GM12878 (cell line): ENCODE data around the gene PLPP7. TPM values are rescaled to one million over a fixed set of nuclear protein-coding genes. Genes with fewer than 3 reads are reported as not detected.

ENCODE experiments used
- ATAC-seq: fragments of 200-7000 bp; cut with Tn5 transposase; 3 replicates; pipeline ENCODE4 v1.9.1; 2020; ENCODE audit warnings: mild to moderate bottlenecking, moderate library complexity
- BruUV-seq: library from RNA; stranded (reverse); fragments of 400-500 nt; replicated peaks from 2 replicates; lab custom pipeline; 2021; lab: Mats Ljungman, UMichigan
- CTCF ChIA-PET: fragments of 300-600 bp; sonication (Branson Sonifier 250); formaldehyde crosslinking; extraction: SDS; loops from one replicate; lab custom pipeline; 2021; ENCODE audit warnings: inconsistent platforms; lab: Yijun Ruan, JAX
- POLR2A ChIA-PET: fragments of 350-600 bp; formaldehyde crosslinking; extraction: SDS; loops from one replicate; lab custom pipeline; 2021; ENCODE audit warnings: inconsistent platforms; lab: Charles Lee
- RAD21 ChIA-PET: fragments of 300-600 bp; sonication (Branson Sonifier 250); formaldehyde crosslinking; loops from one replicate; lab custom pipeline; 2023; ENCODE audit warnings: antibody characterized with exemption; ENCODE audit not compliant: unreplicated experiment; lab: Charles Lee
- SMC1A ChIA-PET: fragments of 300-600 bp; sonication (Branson Sonifier 250); formaldehyde crosslinking; loops from one replicate; lab custom pipeline; 2023; ENCODE audit not compliant: unreplicated experiment, uncharacterized antibody; lab: Charles Lee
- DNase-seq: peaks from one replicate; pipeline ENCODE4 v3.0.0-alpha.2; 2011; ENCODE audit warnings: low read depth, low spot score
- FAIRE-seq: peaks from 3 replicates; lab custom pipeline; 2011; peaks lifted over from hg19 to GRCh38; lab: Jason Lieb, UNC
- H2AFZ ChIP-seq: 2 replicates; pipeline ENCODE4 v1.6.0; 2011; ENCODE audit warnings: low read depth, low read length, control low read depth; ENCODE audit not compliant: control insufficient read depth
- H3K27ac ChIP-seq: 2 replicates; pipeline ENCODE4 v1.5.1; 2011; ENCODE audit warnings: control low read depth; ENCODE audit not compliant: control insufficient read depth, insufficient read depth
- H3K27me3 ChIP-seq, 2 experiments: replicated peaks in 1 of 2; 2 replicates each; pipeline versions ENCODE4 v1.6.0 to v1.6.1; 2011; ENCODE audit warnings: low read length in 1 of 2; ENCODE audit not compliant: control insufficient read depth in 2 of 2, insufficient read depth in 2 of 2
- H3K36me3 ChIP-seq, 2 experiments: 2 replicates each; pipeline ENCODE4 v1.5.1; 2011; ENCODE audit warnings: low read length in 1 of 2; ENCODE audit not compliant: control insufficient read depth in 2 of 2, insufficient read depth in 2 of 2
- H3K4me1 ChIP-seq: 2 replicates; pipeline ENCODE4 v1.6.1; 2011; ENCODE audit warnings: mild to moderate bottlenecking, low read length, moderate library complexity, mixed read lengths; ENCODE audit not compliant: control insufficient read depth, insufficient read depth
- H3K4me2 ChIP-seq: 2 replicates; pipeline ENCODE4 v1.6.0; 2011; ENCODE audit warnings: control low read depth; ENCODE audit not compliant: control insufficient read depth, insufficient read depth
- H3K4me3 ChIP-seq: fragments of 200-600 bp; sonication (generic); 2 replicates; pipeline ENCODE4 v1.5.1; 2016
- H3K79me2 ChIP-seq: 2 replicates; pipeline ENCODE4 v1.6.0; 2011; ENCODE audit warnings: low read length; ENCODE audit not compliant: control insufficient read depth, insufficient read depth
- H3K9ac ChIP-seq: 2 replicates; pipeline ENCODE4 v1.8.0; 2011; ENCODE audit warnings: low read length, control low read depth, mixed read lengths; ENCODE audit not compliant: control insufficient read depth, insufficient read depth
- H3K9me3 ChIP-seq: replicated peaks from 3 replicates; pipeline ENCODE4 v1.5.1; 2011; ENCODE audit warnings: mild to moderate bottlenecking, low read length; ENCODE audit not compliant: control insufficient read depth, insufficient read depth
- H4K20me1 ChIP-seq: 2 replicates; pipeline ENCODE4 v1.6.0; 2011; ENCODE audit not compliant: control insufficient read depth, insufficient read depth
- LARP7 ChIP-seq: fragments of 450-650 bp; IDR thresholded peaks from 2 replicates; pipeline ENCODE4 v1.6.1; 2017; ENCODE audit warnings: mild to moderate bottlenecking
- STAT1 ChIP-seq: fragments of 450-650 bp; conservative IDR thresholded peaks from 2 replicates; pipeline ENCODE4 v1.6.1; 2014; ENCODE audit warnings: antibody characterized with exemption, mild to moderate bottlenecking
- WGBS: methylation state at CpG from one replicate; pipeline ENCODE4 v1.1.6; 2016; ENCODE audit warnings: low lambda C conversion rate; ENCODE audit not compliant: insufficient replicate concordance, insufficient coverage; ENCODE audit errors: missing lambda C conversion rate; 5-methylcytosine and 5-hydroxymethylcytosine counted together
- in situ Hi-C: fragments of 300-500 bp; cut with MboI; formaldehyde crosslinking; loops from 9 replicates; pipeline ENCODE4 v1.14.3; 2018; ENCODE audit warnings: mixed read lengths
- intact Hi-C: fragments of 100-400 bp; cut with micrococcal nuclease; formaldehyde crosslinking; loops from one replicate; pipeline ENCODE4 v1.14.2; 2022; ENCODE audit not compliant: unreplicated experiment
- polyA plus RNA-seq, 11 experiments: library from polyadenylated mRNA; depleted of rRNA in 4 of 11; unstranded in 6 of 11; stranded (reverse) in 5 of 11; fragments of >200 nt; fragmentation: Nextera tagmentation in 4 of 11; fragmentation: Illumina TruSeq in 1 of 11; extraction: Ambion mirVana in 4 of 11; extraction: Trizol in 1 of 11; gene quantifications; 1 replicate in 1 of 11; 2 replicates in 10 of 11; pipeline versions ENCODE4 v1.2.1 to v1.2.3, GENCODE V29; 2011 to 2016; ENCODE audit warnings: inconsistent platforms in 2 of 11, missing spikeins in 2 of 11, low read depth in 1 of 11
- total RNA-seq, 4 experiments: library from RNA; depleted of rRNA in 3 of 4; stranded (reverse); fragments of >200 nt in 3 of 4; fragmentation: Illumina TruSeq in 1 of 4; extraction: Trizol in 1 of 4; gene quantifications; 2 replicates each; pipeline versions ENCODE4 v1.2.1 to v1.2.3, GENCODE V29; 2013 to 2021
- TF ChIP-seq, protein P1 (sequence below): IDR thresholded peaks from 2 replicates; pipeline ENCODE4 v1.6.1; 2011; ENCODE audit warnings: borderline replicate concordance, low read depth, mild to moderate bottlenecking, moderate library complexity, mixed read lengths, low read length; ENCODE audit not compliant: insufficient read depth; ENCODE audit errors: extremely low read length
- TF ChIP-seq, protein P2 (sequence below): fragments of 150-350 bp; IDR thresholded peaks from 2 replicates; pipeline ENCODE4 v1.6.1; 2016; ENCODE audit warnings: low read depth, low read length

The PLPP7 gene
- total and polyA plus RNA-seq, 10 of the 15 experiments (the other 5 are each of a cell fraction or from before 2014, with no cell fraction given): 0.05 to 1.0 (median 0.40) TPM; not detected in 3

DNA sequence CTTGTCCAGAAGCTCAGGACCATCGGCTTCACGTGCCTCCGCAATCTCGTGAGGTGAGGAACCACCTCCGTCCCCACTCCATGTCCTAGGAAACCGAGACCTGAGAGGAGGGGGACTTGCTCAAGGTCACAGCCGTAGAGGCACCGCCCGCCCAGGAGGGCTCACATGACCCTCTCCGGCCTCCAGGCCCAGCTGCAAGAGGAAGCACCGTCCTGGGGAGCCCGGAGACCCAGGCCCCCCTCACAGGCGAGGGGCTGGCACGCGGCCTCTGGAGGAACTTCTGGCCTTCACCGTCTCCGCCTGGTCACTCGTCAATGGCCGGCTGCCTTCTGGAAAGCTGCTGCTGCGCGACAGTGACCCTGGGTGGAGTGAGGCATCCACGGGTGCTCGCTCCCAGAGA, 37.4 kb upstream of the PLPP7 start:
- H3K79me2 ChIP-seq: peaks cover 8% of the 10 kb centered on the region
- H3K4me3 ChIP-seq: peak overlapping the region; percentile 73
- in situ Hi-C loops: loop anchor here (25.0 kb wide), 2 partner anchors 1415 to 1885 kb away; partner anchors contain the start of genes C9orf78 and USP20
- H3K27ac ChIP-seq: peak overlapping the region; percentile 78
- H3K27me3 ChIP-seq: no peaks in the 10 kb centered on the region
- H3K9ac ChIP-seq: peak overlapping the region; percentile 84
- H3K9me3 ChIP-seq: no peaks in the 10 kb centered on the region
- H2AFZ ChIP-seq: peak overlapping the region; percentile 74
- no peak for DNase-seq
- CTCF ChIA-PET: interaction anchor here (0.9 to 11.0 kb wide), 9 partner anchors 11 to 85 kb away, joined by 3 to 151 read pairs (median 6); partner anchors contain the start of gene FAM78A
- TF ChIP-seq, protein P1, sequence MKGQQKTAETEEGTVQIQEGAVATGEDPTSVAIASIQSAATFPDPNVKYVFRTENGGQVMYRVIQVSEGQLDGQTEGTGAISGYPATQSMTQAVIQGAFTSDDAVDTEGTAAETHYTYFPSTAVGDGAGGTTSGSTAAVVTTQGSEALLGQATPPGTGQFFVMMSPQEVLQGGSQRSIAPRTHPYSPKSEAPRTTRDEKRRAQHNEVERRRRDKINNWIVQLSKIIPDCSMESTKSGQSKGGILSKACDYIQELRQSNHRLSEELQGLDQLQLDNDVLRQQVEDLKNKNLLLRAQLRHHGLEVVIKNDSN: peak; percentile 28
- TF ChIP-seq, protein P2, sequence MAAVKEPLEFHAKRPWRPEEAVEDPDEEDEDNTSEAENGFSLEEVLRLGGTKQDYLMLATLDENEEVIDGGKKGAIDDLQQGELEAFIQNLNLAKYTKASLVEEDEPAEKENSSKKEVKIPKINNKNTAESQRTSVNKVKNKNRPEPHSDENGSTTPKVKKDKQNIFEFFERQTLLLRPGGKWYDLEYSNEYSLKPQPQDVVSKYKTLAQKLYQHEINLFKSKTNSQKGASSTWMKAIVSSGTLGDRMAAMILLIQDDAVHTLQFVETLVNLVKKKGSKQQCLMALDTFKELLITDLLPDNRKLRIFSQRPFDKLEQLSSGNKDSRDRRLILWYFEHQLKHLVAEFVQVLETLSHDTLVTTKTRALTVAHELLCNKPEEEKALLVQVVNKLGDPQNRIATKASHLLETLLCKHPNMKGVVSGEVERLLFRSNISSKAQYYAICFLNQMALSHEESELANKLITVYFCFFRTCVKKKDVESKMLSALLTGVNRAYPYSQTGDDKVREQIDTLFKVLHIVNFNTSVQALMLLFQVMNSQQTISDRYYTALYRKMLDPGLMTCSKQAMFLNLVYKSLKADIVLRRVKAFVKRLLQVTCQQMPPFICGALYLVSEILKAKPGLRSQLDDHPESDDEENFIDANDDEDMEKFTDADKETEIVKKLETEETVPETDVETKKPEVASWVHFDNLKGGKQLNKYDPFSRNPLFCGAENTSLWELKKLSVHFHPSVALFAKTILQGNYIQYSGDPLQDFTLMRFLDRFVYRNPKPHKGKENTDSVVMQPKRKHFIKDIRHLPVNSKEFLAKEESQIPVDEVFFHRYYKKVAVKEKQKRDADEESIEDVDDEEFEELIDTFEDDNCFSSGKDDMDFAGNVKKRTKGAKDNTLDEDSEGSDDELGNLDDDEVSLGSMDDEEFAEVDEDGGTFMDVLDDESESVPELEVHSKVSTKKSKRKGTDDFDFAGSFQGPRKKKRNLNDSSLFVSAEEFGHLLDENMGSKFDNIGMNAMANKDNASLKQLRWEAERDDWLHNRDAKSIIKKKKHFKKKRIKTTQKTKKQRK: no peak
- 0 out of 2 replicates have a peak, but pooled peaks have one; percentile 48 for TF ChIP-seq LARP7
- TF ChIP-seq STAT1: 0 out of 2 replicates have a peak, but pooled peaks have one; percentile 15
- TF ChIP-seq, all 136 proteins: peak for 3
- H4K20me1 ChIP-seq: no peaks in the 10 kb centered on the region
- H3K36me3 ChIP-seq: no peaks in the 10 kb centered on the region
- BruUV-seq: TSS peak; percentile 39
- ATAC-seq (no peak), FAIRE-seq (no peak)
- SMC1A ChIA-PET: interaction anchor here (0.6 to 7.8 kb wide), 7 partner anchors 14 to 120 kb away, joined by 3 to 154 read pairs (median 5); partner anchors contain the start of gene FAM78A
- RAD21 ChIA-PET: interaction anchor here (0.9 to 9.6 kb wide), 3 partner anchors 11 to 72 kb away, joined by 5 to 181 read pairs (median 9); partner anchors contain the start of gene FAM78A
- 46% methylated on average over 22 of the region's 23 CpGs for WGBS
- POLR2A ChIA-PET: interaction anchor here (0.5 to 13.4 kb wide), 8 partner anchors 9 to 281 kb away, joined by 3 to 267 read pairs (median 4); partner anchors contain the start of gene FAM78A
- peak overlapping the region; percentile 98 for H3K4me2 ChIP-seq
- H3K4me1 ChIP-seq: peaks cover 48% of the 10 kb centered on the region
- intact Hi-C loops: loop anchor here (1.0 to 2.0 kb wide), 3 partner anchors 13 to 24 kb away; partner anchors contain the start of gene FAM78A
